HG03064 (cell line): ENCODE results near the gene CDC25C.
"Not testable (repeated sequence)": the region's sequence is repeated elsewhere in the genome, so short reads cannot be mapped to it uniquely, and the experiment has no call there.

Experiments used
- ATAC-seq: cut with Tn5 transposase; IDR thresholded peaks from one replicate; pipeline ENCODE4 v1.9.1; 2021; ENCODE audit warnings: low read depth; ENCODE audit not compliant: unreplicated experiment

CDC25C gene

DNA sequence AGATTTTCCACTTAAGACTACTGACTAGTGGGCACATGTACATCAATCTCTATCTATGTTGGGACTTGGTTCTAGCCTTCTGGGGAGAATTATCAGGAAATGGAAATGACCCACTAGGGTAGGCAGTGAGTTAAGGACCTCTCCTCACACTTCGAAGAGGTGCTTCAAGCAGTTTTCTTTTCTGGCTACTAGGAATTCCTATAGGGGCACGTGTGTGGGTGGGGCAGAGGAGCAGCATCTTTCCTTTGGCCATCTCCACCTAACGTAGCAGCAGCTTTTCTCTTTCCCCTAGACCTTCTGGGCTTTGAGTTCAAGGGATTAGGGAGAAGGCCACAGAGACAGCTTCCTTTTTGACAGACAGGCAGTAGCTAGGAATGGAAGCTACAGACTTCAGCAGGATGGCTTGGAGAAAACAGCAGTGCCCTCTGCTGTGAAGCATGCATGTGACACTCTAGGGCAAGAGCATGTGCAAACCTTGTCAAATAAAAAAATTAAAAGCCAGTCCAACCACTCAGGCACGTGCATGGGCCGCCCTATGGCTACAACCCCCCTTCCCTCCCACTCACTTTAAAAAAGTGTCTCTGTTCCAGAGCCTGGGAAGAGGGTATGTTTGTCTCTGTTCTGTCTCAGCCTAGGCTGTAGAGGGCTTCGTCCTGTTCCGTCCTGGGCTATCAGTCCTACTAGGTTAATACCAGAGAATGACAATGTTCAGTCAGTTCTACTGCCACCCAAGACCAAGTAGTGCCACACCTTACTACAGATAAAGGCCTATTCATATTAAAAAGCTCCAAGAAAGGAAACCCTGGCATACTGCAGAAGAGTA, 48.5 kb downstream of the CDC25C start:
- no peak for ATAC-seq

DNA sequence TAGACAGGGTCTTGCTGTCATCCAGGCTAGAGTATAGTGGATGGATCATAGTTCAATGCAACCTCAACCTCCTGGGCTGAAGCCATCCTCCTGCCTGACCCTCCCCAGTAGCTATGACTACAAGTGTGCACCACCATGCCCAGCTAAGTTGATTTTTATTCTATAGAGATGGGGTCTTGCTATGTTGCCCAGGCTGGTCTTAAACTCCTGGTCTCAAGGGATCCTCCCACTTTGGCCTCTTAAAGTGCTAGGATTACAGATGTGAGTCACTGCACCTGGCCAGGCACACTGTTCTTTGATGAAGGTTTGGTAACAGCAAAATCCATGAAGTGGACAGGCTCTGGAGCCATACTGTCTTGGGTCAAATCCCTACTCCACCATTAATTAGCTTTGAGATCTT, 50.7 kb downstream of the CDC25C start:
- ATAC-seq = no peak

DNA sequence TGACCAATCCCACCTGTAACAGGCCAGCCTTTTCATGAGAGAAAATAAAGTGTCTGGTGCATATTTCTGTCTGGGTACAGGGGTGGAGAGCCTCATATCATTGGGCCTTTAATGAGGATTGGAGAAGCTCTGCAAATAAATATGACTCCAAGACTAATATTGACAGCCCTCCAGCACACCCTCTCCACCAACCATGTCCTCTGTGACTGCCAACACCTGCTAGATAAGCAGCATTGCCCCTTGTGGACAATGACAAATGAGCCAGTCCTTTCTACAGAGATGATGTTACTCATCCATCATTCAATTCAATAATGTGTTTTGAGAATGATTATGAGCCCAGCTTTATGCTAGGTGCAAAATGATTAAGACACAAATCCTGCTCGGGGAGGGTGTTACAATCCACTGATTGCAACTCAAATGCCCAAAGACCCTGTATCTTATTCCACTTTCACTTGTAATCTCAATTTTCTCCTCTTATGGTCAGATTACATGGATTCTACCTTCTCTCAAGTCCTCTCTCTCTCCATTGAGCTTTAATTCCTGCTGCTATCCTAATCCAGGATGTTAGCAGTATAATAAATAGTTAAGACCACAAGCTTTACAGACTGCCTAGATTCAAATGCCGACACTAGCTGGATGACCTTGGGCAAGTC, 55.1 kb downstream of the CDC25C start:
- no peak for ATAC-seq

DNA sequence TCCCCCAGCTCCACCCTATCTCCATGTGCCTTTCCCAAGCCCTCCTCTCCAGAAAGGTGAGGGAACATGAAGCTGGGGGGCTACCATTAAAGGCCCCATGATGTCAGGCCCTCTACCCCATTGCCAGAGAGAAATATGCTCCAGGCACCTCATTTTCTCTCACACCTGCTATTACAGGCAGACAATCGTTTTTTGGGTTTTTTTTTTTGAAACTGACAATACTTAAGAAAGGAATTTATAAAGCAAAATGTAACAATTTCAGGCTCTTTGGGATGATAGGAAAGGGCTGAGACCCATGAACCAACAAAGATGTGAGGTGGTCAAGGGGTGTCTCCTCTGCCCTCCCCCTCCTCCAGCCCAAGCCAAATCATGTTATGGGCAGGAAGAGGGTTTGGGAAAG, 55.7 kb downstream of the CDC25C start:
- ATAC-seq = no peak

DNA sequence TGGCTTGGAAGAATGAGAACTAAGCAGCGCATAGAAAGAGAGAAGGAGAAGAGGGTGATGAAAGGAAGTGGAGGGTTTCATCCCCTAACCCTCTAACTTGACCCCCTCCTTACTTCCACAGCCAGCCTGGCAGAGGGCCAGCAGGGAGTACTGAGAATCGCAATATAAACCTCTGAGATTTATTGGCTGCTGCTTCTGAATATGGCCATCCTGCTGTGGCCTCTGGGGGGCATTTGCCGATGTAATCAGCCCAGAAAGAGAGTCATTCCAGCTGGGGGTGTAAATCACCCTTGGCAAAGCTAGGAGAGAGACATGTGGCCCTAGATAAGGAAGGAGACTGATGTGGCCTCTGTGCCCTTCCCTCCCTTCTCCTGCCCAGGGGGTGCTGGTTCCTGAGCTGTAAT, 56.2 kb downstream of the CDC25C start:
- no peak for ATAC-seq

DNA sequence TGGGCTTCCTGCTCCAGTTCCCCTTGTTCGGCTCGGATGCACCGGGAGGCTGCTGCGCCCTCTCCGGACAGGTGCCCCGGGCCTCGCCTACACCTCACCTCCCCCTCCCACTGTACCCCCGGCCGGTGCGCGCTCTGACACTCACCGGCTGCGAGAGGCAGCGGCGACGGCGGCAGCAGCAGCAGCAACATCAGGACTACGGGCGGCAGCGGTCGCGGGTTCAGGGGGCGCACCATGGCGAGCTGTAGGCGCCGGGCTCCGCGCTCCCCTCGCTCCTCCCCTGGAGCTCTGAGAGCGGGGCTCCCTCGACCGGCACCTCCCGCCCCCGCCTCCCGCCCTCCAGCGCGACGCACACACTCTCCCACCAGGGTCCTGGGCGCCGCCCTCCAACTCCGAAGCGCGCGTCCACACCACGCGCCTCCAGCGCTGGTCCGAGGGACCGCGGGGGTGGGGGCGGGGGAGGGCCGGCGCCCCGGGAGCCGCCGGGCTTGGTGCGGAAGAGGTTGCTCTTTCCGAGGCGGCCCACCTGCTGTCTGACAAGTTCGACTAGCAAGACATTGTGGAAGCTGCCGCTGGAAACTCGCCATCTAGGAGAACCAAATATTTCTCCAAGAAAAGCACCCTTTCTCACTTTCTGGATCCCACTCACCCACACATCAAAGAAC, 57.3 kb downstream of the CDC25C start, which contains the start of gene GFRA3:
TSS of gene GFRA3 (minus strand) at position 433 of the 665 bp plus-strand sequence. CDS start at position 236, 197 bp downstream.
- ATAC-seq = no peak

DNA sequence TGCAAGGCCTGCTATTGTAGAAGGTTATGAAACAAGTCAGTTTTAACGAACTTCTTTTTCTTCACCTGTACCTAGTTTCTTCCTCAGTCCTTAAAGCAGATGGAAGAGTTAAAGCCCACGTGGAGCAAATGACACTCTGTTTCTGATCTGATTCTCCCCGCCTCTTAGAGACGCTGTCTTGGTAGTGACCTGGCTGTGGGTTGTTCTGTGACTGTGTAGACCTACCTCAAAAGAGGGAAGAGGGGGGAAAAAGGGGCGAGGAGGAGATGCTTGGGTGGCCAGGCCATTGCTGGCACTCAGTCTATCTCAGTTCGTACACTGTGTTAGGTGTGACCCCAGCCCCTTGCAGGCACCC, 57.8 kb downstream of the CDC25C start:
- no peak for ATAC-seq

DNA sequence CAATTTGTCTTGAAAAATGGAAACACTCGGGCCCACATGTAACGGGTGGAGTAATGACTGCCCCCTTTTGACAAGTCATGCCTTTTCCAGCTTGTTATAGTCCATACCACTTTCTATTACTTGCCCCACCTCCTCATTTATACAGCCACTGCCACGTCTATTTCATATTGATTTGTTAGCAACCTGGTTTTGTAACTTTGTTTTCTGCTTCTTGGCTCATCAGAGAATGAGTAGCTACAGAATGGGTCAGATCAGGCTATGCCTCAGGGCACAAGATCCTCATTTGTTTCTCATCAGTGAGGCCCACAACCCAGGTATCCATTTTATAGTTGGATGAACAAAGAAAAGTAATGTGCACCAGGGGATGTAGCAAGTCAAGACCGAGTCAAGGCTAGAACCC, 58.9 kb downstream of the CDC25C start:
- ATAC-seq = no peak

DNA sequence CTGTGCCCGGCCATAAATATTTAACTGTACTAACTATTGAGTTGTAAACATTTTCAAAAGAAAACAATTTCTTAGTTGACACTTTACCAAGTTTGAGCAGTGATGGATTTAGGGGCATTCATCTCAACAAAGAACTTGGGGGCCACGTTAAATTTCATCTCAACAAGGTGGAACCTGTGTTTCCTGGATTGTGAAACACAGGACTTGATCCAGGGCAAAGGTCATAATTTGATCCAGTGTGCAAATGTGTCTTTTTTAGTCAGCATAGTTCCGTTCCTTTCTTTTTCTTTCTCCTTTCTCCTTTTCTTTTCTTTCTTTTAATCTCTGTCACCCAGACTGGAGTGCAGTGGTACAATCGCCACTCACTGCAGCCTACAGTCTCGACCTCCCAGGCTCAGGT, 60.3 kb downstream of the CDC25C start:
- ATAC-seq = no peak

DNA sequence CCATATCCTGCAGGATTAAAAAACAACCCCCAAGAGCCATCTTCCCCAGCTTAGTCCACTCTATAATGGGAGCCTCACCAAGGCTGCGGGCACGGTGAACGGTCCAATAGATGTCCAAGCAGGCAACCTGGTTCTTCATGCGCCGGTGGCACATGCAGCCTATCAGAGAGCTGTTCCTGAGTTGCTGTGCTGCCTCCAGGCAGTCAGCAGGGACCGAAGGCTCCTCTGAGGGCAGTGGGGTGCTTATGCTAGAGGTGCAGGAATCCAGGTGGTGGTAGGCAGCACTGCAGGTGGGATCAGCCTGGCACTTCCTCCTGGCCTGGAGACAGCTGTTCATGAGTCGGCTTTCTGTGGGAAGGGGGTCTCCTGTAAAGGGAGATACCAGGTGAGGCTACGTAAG, 67.4 kb downstream of the CDC25C start:
- no peak for ATAC-seq

DNA sequence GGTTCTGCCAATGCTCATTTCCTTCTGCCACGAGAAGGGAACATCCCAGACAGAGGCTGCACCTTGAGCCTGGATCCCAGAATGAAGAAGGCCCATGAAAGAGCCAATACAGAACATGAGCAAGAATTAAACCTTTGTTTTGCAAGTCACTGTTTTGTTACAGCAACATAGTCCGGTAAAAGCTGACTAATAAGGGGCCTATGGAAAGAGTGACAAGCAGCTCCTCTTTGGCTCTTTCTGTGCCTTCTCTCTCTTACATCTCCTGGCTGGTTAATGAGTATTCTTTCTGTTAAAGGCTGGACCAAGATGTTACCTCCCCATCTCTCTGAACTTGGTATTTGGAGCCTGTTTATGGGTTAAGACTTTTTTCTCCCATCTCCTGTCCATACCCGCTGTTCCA, 68.0 kb downstream of the CDC25C start:
- no peak for ATAC-seq

DNA sequence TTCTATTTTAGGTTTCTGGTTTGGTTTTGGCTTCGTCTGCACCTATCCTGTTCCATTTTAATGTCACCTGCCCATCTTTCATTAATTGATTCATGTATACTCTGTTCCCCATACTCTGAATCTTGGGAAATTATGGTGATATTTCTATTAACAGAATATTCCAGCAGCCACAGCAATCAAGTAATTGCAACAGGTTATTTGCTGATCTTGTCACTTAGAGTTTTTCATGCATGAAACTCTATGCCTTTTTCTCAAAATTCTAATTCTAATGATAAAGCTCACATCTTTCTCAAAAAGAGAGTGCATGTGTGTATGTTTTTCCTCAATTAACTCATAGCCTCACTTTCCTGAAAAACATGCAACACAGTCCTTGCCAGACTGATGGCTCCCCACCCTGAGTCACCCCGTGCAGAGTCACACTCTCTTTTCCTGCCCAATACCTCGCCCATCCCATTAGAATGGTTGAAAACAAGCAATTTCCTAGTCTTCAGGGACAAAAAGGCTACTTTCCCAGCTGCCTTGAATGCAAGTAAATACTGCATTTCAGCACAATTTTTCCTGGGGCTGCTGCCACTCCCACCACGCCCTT, 72.8 kb downstream of the CDC25C start:
- no peak for ATAC-seq

DNA sequence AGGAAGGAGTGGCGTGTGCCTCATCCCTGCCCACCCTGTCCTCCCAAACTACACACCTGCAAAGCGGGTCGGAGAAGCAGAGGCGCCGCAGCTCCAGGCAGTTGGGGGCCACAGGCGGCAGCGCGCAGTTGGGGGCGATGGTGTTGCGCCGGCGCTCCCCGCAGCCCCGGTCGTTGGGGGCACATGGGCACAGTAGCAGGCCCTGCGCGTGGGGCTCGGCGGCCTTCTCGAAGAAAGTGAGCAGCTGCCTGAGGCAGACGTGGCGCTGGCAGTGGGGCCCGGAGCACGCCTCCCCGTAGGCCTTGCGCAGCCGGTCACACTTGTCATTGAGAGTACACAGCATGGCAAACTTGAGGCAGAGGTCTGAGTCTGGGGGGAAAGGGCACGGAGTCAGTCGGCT, 74.0 kb downstream of the CDC25C start:
- ATAC-seq = no peak

DNA sequence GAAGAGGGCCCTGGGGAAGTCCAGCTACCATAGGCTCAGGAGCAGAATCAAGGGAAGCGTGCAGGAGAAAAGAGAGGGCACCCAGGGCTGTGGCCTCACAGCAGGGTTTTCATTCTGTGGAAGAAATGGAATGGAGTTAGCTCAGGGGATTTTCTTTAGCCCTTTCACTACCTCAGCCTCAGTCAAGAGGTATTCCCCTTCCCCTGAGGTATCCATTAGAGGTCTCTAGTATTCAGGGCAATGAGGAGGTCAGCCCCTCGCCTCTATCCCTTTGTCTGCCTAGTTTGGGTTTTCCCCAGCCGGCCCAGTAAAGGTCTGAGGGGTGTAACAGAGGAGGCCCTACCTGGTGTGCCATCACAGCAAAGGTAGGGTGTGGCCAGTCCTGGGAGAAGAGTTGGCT, 78.7 kb downstream of the CDC25C start:
- ATAC-seq = no peak

DNA sequence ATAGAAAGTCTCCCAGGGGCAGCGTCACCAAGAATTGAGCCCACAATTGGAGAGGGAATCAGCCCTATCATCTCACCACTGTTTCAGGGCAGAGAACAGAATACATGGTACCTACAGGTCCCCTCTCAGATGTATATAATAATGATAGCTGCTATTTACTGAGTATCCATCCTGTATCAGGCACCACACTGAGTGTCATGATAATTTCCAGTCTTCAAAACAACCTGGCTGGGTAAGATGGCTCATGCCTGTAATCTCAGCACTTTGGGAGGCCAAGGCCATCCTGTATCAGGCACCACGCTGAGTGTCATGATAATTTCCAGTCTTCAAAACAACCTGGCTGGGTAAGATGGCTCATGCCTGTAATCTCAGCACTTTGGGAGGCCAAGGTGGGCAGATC, 83.8 kb downstream of the CDC25C start:
- ATAC-seq = not testable (repeated sequence)

DNA sequence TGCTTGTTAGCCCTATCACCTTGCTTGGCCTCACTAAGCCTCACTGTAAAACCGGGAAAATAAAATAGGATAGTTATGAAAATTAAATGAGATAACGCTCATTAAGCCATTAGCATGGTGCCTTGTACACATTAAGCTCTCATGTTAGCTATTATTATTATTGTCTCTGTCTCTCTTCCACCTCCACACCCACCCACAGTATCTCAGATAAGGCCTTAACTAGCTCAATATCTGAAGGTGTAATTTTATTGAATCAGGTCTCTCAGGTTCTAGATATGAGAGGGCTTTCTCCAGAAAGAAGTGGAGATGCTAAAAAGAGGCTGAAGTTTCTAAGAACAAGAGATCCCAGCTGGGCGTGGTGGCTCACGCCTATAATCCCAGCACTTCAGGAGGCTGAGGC, 84.8 kb downstream of the CDC25C start:
- no peak for ATAC-seq

DNA sequence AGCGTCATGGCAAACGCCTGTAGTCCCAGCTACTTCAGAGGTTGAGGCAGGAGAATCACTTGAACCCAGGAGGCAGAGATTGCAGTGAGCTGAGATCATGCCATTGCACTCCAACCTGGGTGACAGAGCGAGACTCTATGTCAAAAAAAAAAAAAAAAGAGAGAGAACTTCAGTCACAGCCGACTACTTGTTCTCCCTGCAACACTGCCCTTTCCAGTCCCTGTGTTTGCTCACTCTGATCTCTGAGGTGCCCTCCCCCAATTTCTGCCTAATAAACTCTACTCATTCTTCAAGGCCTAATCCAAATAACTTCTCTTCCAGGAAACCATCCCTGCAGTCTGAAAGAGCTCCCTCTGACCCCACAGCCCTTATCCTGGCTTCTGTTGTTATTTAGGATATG, 85.3 kb downstream of the CDC25C start:
- no peak for ATAC-seq

DNA sequence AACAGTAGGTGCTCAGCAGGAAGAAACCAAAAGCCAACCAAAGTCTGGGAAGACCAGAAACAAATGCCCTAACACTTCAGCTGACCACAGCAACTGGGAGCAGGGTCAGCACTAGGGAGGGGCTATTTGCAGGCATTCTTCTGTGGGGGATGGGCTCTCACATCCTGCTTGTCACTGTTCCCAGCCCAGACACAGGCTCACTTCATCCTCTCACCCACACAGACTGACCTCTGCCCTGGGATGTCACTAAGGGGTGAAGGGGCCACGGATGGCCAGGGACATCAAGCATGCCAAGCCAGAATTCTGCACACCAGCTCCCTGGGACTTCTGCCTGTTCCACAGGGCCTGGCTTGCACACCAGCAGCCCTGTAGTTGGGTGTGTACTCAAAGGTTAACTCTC, 85.9 kb downstream of the CDC25C start:
- no peak for ATAC-seq

DNA sequence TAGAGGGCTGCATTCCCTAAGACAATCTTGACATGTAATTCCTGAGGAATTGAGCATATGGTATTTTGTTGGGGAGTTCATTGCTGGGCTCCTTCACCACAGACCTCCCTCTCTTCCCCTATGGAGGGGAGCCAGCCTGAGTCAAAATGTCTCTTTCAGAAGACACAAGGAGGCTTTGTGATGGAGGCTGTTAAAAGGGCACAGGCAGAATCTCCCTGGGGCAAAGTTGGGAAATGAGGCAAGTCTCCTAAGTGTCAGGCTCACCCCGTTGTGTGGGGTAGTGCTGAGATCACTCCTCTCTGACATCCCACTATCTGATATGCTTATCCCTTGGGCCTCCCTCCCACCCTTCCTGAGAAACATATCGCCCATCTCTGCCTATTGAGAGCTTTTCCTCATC, 87.8 kb downstream of the CDC25C start:
- ATAC-seq = no peak

DNA sequence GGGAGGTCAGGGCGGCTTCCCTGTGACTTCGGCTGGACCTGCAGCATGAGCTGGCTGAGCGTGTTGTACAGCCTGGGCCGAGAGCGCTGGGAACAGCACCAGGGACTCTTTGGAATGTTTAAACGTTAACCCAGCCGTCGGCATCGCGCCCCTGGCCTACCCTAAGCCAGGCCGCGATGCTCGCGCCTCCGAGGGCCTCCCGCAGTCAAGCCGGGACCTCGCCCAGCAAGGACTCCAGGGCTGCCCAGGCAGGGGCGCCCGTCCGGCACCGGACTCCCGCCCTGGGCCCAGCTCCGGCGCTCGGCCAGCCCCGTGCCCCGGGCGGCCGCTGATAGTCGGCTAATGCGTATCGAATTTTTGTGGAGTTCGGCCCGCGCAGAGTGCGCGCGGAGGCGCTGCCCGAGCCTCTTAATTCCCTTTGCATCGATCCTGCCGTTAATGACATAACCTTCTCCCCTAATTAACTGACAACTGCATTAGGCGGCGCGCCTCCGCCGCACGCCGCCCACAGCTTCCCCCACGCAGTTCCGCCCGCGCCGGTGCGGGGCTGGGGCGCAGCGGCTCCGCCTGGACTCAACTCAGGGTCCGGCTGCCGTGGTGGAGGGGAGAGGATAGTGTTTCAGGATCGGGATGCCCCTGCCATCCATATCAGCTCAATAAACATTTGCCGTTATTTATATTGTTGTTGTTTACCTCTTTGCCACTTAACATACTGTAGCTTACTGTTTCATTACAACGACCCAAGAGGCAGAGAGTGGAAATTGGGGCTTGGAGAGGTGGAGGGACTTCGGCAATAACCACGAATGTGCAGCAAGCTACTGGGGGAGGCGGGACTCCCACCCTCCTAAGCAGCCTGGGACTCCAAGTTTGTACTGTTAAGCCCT, 89.7 kb downstream of the CDC25C start:
- no peak for ATAC-seq
